ENCODE results near the gene THNSL1.

Gene THNSL1

DNA sequence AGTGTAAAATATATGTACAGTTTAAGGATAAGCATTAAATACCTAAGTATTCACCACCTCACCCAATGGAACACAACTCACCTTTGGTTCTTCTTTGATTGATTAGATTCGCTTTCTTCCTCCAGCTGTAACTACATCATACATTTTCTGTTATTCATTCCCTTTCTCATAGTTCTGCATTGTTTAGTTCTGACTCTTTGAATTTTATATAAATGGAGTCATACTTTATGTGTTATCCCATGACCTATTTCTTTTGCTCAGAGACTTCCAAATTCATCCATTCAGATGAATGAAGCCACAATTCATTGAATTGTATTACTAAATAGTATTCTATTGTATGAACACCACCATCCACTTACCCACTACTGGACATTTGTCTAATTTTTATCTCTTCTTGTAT is 12.3 kb downstream of the THNSL1 start:
- Histone ChIP-seq H3K4me1 (ENCODE audit: control insufficient read depth, insufficient read depth, low read length) (no peaks in the 10 kb centered on the region), H3K27me3 (ENCODE audit: control insufficient read depth, insufficient read depth, low read length, poor library complexity, severe bottlenecking) (no peaks in the 10 kb centered on the region), H3K36me3 (ENCODE audit: control insufficient read depth, insufficient read depth, low read length) (no peaks in the 10 kb centered on the region), H3K27ac (ENCODE audit: insufficient read depth, low read depth, low read length, poor library complexity, severe bottlenecking) (no peak overlapping the region), H3K9me3 (ENCODE audit: control insufficient read depth, low read length) (no peaks in the 10 kb centered on the region), H3K4me3 (ENCODE audit: insufficient read depth, low read depth, low read length) (no peak overlapping the region)
- 86 to 100% methylated on average over 1 of the region's 1 CpG for WGBS, 2 experiments

DNA sequence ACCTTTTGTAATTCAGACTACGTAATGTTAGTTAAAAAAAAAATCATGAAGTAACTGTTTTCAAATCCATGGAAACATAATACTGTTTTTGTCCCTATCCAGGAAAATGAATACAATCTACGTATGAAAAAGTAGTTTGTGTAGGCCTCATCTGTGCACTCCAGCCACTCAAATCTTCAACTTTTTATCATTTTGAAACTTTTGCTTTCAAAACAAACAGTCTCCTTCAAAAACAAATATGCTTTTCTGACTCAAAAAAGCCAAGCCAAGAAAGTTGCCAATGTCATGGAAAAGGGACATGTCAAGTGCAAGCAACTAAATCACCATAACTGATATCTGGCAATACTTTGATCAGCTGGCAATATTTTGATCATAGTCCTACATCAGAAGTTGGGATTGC is 13.1 kb downstream of the THNSL1 start:
- WGBS, 2 experiments = 93 to 100% methylated on average over 1 to 2 of the region's 2 CpGs
- Histone ChIP-seq H3K27ac (ENCODE audit: insufficient read depth, low read depth, low read length, poor library complexity, severe bottlenecking) (no peak overlapping the region), H3K9me3 (ENCODE audit: control insufficient read depth, low read length) (no peaks in the 10 kb centered on the region), H3K36me3 (ENCODE audit: control insufficient read depth, insufficient read depth, low read length) (no peaks in the 10 kb centered on the region), H3K27me3 (ENCODE audit: control insufficient read depth, insufficient read depth, low read length, poor library complexity, severe bottlenecking) (no peaks in the 10 kb centered on the region), H3K4me3 (ENCODE audit: insufficient read depth, low read depth, low read length) (no peak overlapping the region), H3K4me1 (ENCODE audit: control insufficient read depth, insufficient read depth, low read length) (no peaks in the 10 kb centered on the region)

DNA sequence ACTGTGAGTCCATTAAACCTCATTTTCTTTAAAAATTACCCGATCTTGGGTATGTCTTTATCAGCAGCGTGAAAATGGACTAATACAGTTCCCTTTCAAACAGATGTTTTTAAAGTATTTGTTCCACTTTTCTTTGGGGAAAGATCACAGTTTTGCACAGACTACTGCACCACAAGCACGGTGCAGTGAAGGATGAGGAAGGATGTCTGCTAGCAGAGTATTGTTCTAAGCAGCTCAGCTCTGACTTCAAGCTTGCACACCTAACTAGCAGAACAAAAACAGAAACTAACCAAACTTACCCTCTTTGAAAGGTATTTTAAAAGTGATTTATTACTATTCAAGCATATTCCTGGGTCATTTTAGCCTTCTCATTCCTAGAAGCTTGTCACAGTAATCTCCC is 20.0 kb downstream of the THNSL1 start:
- H3K36me3 ChIP-seq (ENCODE audit: control insufficient read depth, insufficient read depth, low read length) = no peaks in the 10 kb centered on the region
- H3K9me3 ChIP-seq (ENCODE audit: control insufficient read depth, low read length) = no peaks in the 10 kb centered on the region
- no peaks in the 10 kb centered on the region for H3K4me1 ChIP-seq (ENCODE audit: control insufficient read depth, insufficient read depth, low read length)
- H3K27ac ChIP-seq (ENCODE audit: insufficient read depth, low read depth, low read length, poor library complexity, severe bottlenecking) = no peak overlapping the region
- 75 to 76% methylated on average over 2 to 3 of the region's 3 CpGs for WGBS, 2 experiments
- no peaks in the 10 kb centered on the region for H3K27me3 ChIP-seq (ENCODE audit: control insufficient read depth, insufficient read depth, low read length, poor library complexity, severe bottlenecking)
- no peak overlapping the region for H3K4me3 ChIP-seq (ENCODE audit: insufficient read depth, low read depth, low read length)

DNA sequence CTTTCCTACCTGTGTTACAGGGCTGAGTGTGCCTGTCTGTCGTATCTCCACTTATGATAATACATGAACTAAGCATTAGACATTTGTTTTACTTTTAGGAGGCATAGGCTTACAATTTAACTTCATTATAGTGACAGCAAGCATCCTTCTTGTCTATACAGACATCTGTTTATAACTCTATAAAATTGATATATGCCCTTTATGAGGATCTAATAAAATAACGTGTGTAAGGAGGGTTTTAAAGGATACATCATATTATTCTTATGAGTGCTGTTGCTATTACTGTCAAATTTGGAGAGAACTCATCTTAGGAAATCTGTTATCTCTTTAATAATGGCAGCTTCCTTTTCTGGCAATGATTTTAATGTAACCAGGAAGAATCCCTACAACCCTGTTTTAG is 21.9 kb downstream of the THNSL1 start:
- Histone ChIP-seq H3K36me3 (ENCODE audit: control insufficient read depth, insufficient read depth, low read length) (no peaks in the 10 kb centered on the region), H3K9me3 (ENCODE audit: control insufficient read depth, low read length) (no peaks in the 10 kb centered on the region), H3K4me3 (ENCODE audit: insufficient read depth, low read depth, low read length) (no peak overlapping the region), H3K4me1 (ENCODE audit: control insufficient read depth, insufficient read depth, low read length) (no peaks in the 10 kb centered on the region), H3K27ac (ENCODE audit: insufficient read depth, low read depth, low read length, poor library complexity, severe bottlenecking) (no peak overlapping the region), H3K27me3 (ENCODE audit: control insufficient read depth, insufficient read depth, low read length, poor library complexity, severe bottlenecking) (no peaks in the 10 kb centered on the region)
- WGBS, 2 experiments = 97 to 100% methylated on average over 1 to 2 of the region's 2 CpGs

DNA sequence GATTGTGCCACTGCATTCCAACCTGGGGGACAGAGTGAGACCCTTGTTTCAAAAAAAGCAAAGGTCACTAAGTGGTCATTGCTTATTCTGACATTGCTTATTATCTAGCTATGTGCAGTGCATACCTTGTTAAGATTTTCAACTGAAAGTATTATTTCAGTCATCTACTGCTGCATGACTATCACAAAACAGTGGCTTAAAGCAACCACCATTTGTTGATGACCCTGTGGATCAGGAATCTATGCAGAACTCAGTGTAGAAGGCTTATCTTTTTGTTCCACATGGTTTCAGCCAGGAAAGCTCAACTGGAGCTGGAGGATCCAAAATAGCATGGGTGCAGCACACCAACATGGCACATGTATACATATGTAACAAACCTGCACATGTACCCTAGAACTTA is 23.1 kb downstream of the THNSL1 start:
- Histone ChIP-seq H3K4me1 (ENCODE audit: control insufficient read depth, insufficient read depth, low read length) (no peaks in the 10 kb centered on the region), H3K36me3 (ENCODE audit: control insufficient read depth, insufficient read depth, low read length) (no peaks in the 10 kb centered on the region), H3K9me3 (ENCODE audit: control insufficient read depth, low read length) (no peaks in the 10 kb centered on the region), H3K27me3 (ENCODE audit: control insufficient read depth, insufficient read depth, low read length, poor library complexity, severe bottlenecking) (no peaks in the 10 kb centered on the region), H3K4me3 (ENCODE audit: insufficient read depth, low read depth, low read length) (no peak overlapping the region), H3K27ac (ENCODE audit: insufficient read depth, low read depth, low read length, poor library complexity, severe bottlenecking) (no peak overlapping the region)

DNA sequence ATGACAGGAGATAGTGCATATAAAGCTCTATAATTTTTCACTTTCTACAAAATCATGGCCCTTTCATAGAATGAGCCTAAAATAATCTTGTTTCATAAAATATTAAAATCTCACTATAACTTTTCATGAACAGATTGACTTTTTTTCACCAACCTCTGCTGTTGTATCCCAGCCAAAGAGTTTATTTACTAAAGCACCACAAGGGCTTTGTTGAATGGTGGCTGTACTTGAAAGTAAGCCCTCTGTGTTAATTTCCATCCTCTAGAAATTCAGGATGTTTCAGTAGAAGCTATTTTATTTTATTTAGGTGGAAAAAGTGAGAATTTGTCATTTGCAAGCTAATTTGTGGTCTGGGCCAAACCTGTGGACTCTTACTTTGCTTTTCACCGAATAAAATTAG is 30.2 kb downstream of the THNSL1 start:
- Histone ChIP-seq H3K4me3 (ENCODE audit: insufficient read depth, low read depth, low read length) (no peak overlapping the region), H3K9me3 (ENCODE audit: control insufficient read depth, low read length) (no peaks in the 10 kb centered on the region), H3K27me3 (ENCODE audit: control insufficient read depth, insufficient read depth, low read length, poor library complexity, severe bottlenecking) (no peaks in the 10 kb centered on the region), H3K4me1 (ENCODE audit: control insufficient read depth, insufficient read depth, low read length) (no peaks in the 10 kb centered on the region), H3K27ac (ENCODE audit: insufficient read depth, low read depth, low read length, poor library complexity, severe bottlenecking) (no peak overlapping the region), H3K36me3 (ENCODE audit: control insufficient read depth, insufficient read depth, low read length) (no peaks in the 10 kb centered on the region)
- 94 to 96% methylated on average over 1 of the region's 1 CpG for WGBS, 2 experiments

DNA sequence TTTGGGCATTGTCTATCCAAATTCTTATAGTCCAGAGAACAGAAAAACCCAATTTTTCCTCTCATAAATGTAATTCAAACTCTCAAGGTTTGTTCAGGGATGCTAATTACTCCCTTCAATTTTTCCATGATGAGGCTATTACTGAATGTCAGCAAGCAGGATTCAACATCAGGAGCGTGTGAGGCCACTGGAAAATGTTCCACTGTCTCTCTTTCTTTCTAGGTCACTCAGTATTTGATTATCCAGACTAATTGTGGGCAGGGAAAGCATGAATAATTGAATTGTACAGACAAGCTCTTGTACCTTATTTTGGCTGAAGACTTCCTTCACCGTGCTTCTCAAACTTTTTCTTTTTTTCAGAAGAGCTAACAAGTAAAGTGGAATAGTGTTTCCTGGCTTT is 30.7 kb downstream of the THNSL1 start:
- Histone ChIP-seq H3K27me3 (ENCODE audit: control insufficient read depth, insufficient read depth, low read length, poor library complexity, severe bottlenecking) (no peaks in the 10 kb centered on the region), H3K36me3 (ENCODE audit: control insufficient read depth, insufficient read depth, low read length) (no peaks in the 10 kb centered on the region), H3K9me3 (ENCODE audit: control insufficient read depth, low read length) (no peaks in the 10 kb centered on the region), H3K27ac (ENCODE audit: insufficient read depth, low read depth, low read length, poor library complexity, severe bottlenecking) (no peak overlapping the region), H3K4me1 (ENCODE audit: control insufficient read depth, insufficient read depth, low read length) (no peaks in the 10 kb centered on the region), H3K4me3 (ENCODE audit: insufficient read depth, low read depth, low read length) (no peak overlapping the region)
- 89 to 98% methylated on average over 2 of the region's 2 CpGs for WGBS, 2 experiments

DNA sequence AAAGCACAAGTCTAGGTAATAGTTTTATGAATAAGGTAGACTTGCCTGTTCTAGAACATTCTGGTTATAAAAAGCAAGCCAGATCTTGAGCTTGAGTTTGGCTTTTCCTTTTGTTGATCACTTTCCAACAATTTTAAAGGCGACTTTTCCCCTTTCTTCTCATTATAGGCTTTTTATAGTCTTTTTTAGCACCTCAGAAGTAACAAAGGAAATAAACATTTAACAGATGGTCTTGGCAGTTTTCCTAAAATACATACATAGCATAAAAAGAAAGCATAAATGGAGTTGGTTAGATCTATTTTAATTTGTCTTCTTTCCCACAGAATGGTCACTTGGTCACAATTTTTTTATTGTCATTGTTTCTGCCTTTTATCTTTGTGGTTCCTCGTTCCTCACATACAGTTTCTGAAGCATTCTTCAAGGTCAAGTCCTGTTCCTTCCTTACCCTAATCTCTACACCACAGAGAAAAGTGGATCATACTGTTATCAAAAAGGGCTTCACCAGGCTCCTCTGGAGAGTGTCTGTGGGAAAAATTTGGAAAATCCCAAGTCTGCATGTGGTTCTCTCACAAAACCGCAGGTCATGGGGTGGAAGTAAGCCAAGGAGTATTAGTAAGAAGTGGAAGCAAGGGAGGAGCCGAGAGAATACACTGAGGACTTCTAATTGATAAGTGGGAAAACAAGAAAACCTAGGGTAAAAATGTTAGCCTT is 31.3 kb downstream of the THNSL1 start:
- no peaks in the 10 kb centered on the region for H3K27me3 ChIP-seq (ENCODE audit: control insufficient read depth, insufficient read depth, low read length, poor library complexity, severe bottlenecking)
- no peaks in the 10 kb centered on the region for H3K36me3 ChIP-seq (ENCODE audit: control insufficient read depth, insufficient read depth, low read length)
- H3K4me3 ChIP-seq (ENCODE audit: insufficient read depth, low read depth, low read length) = no peak overlapping the region
- H3K27ac ChIP-seq (ENCODE audit: insufficient read depth, low read depth, low read length, poor library complexity, severe bottlenecking) = no peak overlapping the region
- no peaks in the 10 kb centered on the region for H3K9me3 ChIP-seq (ENCODE audit: control insufficient read depth, low read length)
- WGBS, 2 experiments = 87 to 95% methylated on average over 4 of the region's 4 CpGs
- H3K4me1 ChIP-seq (ENCODE audit: control insufficient read depth, insufficient read depth, low read length) = no peaks in the 10 kb centered on the region

DNA sequence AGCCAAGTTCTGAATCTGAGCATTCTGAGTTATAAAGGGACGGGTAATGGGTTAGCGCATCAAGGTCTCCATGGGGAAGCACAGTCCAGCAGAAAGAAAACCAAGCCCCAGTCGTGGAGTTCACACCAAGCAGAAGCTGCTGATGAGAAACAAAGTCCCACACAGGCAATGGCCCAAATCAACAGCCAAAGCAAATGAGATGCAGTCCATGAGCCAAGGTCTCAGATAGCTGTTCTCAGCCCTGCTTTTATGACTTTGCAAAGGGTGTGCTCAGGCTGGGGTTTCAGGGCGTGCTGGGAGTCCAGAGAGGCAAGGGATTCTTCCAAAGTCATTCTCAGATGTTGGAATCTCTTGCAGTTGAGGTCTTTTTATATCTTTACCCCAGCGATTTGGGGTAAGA is 32.0 kb downstream of the THNSL1 start:
- no peak overlapping the region for H3K4me3 ChIP-seq (ENCODE audit: insufficient read depth, low read depth, low read length)
- H3K27ac ChIP-seq (ENCODE audit: insufficient read depth, low read depth, low read length, poor library complexity, severe bottlenecking) = no peak overlapping the region
- no peaks in the 10 kb centered on the region for H3K4me1 ChIP-seq (ENCODE audit: control insufficient read depth, insufficient read depth, low read length)
- H3K36me3 ChIP-seq (ENCODE audit: control insufficient read depth, insufficient read depth, low read length) = no peaks in the 10 kb centered on the region
- no peaks in the 10 kb centered on the region for H3K9me3 ChIP-seq (ENCODE audit: control insufficient read depth, low read length)
- 93 to 95% methylated on average over 5 of the region's 5 CpGs for WGBS, 2 experiments
- no peaks in the 10 kb centered on the region for H3K27me3 ChIP-seq (ENCODE audit: control insufficient read depth, insufficient read depth, low read length, poor library complexity, severe bottlenecking)

DNA sequence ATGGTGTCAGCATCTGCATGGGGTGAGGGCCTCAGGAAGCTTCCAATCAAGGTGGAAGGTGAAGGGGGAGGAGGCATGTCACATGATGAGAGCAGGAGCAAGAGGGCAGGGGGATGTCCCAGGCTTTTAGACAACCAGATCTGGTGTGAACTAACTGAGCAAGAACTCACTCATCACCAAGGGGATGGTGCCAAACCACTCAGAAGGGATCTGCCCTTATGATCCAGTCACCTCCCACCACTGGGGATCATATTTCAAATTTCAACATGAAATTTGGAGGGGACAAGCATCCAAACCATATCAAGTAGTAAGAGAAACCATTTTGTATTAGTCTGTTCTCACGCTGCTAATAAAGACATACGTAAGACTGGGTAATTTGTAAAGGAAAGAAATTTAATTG is 33.6 kb downstream of the THNSL1 start:
- H3K36me3 ChIP-seq (ENCODE audit: control insufficient read depth, insufficient read depth, low read length) = no peaks in the 10 kb centered on the region
- 94 to 100% methylated on average over 2 of the region's 2 CpGs for WGBS, 2 experiments
- no peaks in the 10 kb centered on the region for H3K9me3 ChIP-seq (ENCODE audit: control insufficient read depth, low read length)
- H3K27ac ChIP-seq (ENCODE audit: insufficient read depth, low read depth, low read length, poor library complexity, severe bottlenecking) = no peak overlapping the region
- H3K4me1 ChIP-seq (ENCODE audit: control insufficient read depth, insufficient read depth, low read length) = no peaks in the 10 kb centered on the region
- no peak overlapping the region for H3K4me3 ChIP-seq (ENCODE audit: insufficient read depth, low read depth, low read length)
- H3K27me3 ChIP-seq (ENCODE audit: control insufficient read depth, insufficient read depth, low read length, poor library complexity, severe bottlenecking) = no peaks in the 10 kb centered on the region

DNA sequence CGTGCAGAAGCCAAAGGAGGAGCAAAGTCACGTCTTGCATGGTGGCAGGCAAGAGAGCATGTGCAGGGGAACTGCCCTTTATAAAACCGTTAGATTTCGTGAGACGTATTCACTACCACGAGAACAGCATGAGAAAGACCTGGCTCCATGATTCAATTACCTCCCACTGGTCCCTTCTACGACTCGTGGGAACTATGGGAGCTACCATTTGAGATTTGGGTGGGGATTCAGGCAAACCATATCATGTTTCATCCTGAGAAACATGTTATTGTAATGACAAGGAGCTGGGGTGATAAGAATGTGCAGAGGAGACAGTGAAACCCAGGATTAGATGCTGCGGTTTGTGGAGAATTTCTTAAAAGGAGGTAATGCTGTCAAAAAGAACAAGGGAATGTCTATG is 34.0 kb downstream of the THNSL1 start:
- Histone ChIP-seq H3K4me3 (ENCODE audit: insufficient read depth, low read depth, low read length) (no peak overlapping the region), H3K4me1 (ENCODE audit: control insufficient read depth, insufficient read depth, low read length) (no peaks in the 10 kb centered on the region), H3K27ac (ENCODE audit: insufficient read depth, low read depth, low read length, poor library complexity, severe bottlenecking) (no peak overlapping the region), H3K27me3 (ENCODE audit: control insufficient read depth, insufficient read depth, low read length, poor library complexity, severe bottlenecking) (no peaks in the 10 kb centered on the region), H3K36me3 (ENCODE audit: control insufficient read depth, insufficient read depth, low read length) (no peaks in the 10 kb centered on the region), H3K9me3 (ENCODE audit: control insufficient read depth, low read length) (no peaks in the 10 kb centered on the region)
- WGBS, 2 experiments = 90 to 91% methylated on average over 9 of the region's 9 CpGs

Data from ectodermal cell (in vitro differentiated cells).